IPS DF 6.9 (cell line): ENCODE data around the gene CRAMP1.

ENCODE experiments used
- DNase-seq: peaks from one replicate; pipeline ENCODE4 v3.0.0-alpha.2; 2013; ENCODE audit warnings: low read depth, low spot score
- H3K27ac ChIP-seq: one replicate; pipeline ENCODE4 v1.5.1; 2013; ENCODE audit warnings: low read length, control low read depth
- H3K27me3 ChIP-seq: 2 replicates; pipeline ENCODE4 v1.6.1; 2013; ENCODE audit warnings: mild to moderate bottlenecking, low read length; ENCODE audit not compliant: control insufficient read depth, insufficient read depth
- H3K36me3 ChIP-seq: 2 replicates; pipeline ENCODE4 v1.6.1; 2013; ENCODE audit warnings: low read length; ENCODE audit not compliant: control insufficient read depth, insufficient read depth
- H3K4me1 ChIP-seq: 2 replicates; pipeline ENCODE4 v1.6.1; 2013; ENCODE audit warnings: low read length; ENCODE audit not compliant: control insufficient read depth, insufficient read depth
- H3K4me3 ChIP-seq: 2 replicates; pipeline ENCODE4 v1.5.1; 2013; ENCODE audit warnings: mild to moderate bottlenecking, low read length
- H3K9me3 ChIP-seq: 2 replicates; pipeline ENCODE4 v1.6.1; 2013; ENCODE audit warnings: low read length, inconsistent platforms; ENCODE audit not compliant: control insufficient read depth, insufficient read depth
- WGBS: extraction: QIAGEN DNeasy Blood & Tissue Kit; methylation state at CpG from one replicate; pipeline ENCODE4 v1.1.7; 2013; ENCODE audit warnings: mixed read lengths, missing lambda C conversion rate; ENCODE audit not compliant: insufficient read length, insufficient coverage; 5-methylcytosine and 5-hydroxymethylcytosine counted together

Gene CRAMP1

GRCh38 chr16:1724491-1724890, 112.3 kb downstream of the CRAMP1 start:
- DNase-seq, result no peak
- WGBS, result no CpG with 5 or more reads among the region's 12 CpGs
- Histone ChIP-seq H3K4me3 (no peak overlapping the region), H3K27ac (no peak overlapping the region), H3K27me3 (no peaks in the 10 kb centered on the region), H3K9me3 (no peaks in the 10 kb centered on the region), H3K36me3 (peaks cover 5% of the 10 kb centered on the region; the same call in 1 of the 2 replicates), H3K4me1 (no peaks in the 10 kb centered on the region)

GRCh38 chr16:1726661-1727502, 114.7 kb downstream of the CRAMP1 start:
- DNase-seq, result no peak
- H3K4me1 ChIP-seq, result no peaks in the 10 kb centered on the region
- WGBS, result no CpG with 5 or more reads among the region's 32 CpGs
- H3K27ac ChIP-seq, result no peak overlapping the region
- H3K9me3 ChIP-seq, result no peaks in the 10 kb centered on the region
- no peaks in the 10 kb centered on the region for H3K27me3 ChIP-seq
- peaks cover 6% of the 10 kb centered on the region; the same call in 1 of the 2 replicates for H3K36me3 ChIP-seq
- H3K4me3 ChIP-seq, result no peak overlapping the region
